ENCODE data around the gene C2orf49.
A peak's percentile ranks its signal among the peaks of the same experiment; 100 is the strongest.
"Not testable (repeated sequence)": the region's sequence is repeated elsewhere in the genome, so short reads cannot be mapped to it uniquely, and the experiment has no call there.

The C2orf49 gene

DNA sequence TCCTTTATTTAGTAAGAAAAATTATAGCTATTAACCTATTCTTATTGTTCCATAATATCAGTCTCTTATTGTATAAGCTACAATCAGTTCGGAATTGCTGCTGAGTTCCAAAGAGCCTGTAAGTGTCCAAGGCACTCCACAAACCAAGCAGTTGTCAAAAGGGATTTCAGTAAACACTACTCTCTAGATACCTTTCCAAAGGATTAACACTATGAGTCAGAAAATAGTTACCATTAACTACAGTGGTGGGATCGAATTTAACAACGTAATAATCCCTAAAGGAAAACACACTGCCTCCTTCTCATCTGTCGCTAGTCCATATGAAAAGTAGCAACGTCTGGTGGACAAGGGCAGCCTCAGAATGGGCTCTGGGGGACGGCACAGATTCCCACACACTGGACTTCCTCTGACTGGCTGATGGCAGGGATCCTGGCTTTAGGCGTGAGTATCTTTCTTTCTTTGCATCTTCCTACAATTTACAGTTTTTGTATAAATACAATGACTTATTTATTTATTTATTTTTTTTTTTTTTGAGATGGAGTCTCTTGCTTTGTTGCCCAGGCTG, 16.6 kb upstream of the C2orf49 start:
- TF ChIP-seq, protein P1, sequence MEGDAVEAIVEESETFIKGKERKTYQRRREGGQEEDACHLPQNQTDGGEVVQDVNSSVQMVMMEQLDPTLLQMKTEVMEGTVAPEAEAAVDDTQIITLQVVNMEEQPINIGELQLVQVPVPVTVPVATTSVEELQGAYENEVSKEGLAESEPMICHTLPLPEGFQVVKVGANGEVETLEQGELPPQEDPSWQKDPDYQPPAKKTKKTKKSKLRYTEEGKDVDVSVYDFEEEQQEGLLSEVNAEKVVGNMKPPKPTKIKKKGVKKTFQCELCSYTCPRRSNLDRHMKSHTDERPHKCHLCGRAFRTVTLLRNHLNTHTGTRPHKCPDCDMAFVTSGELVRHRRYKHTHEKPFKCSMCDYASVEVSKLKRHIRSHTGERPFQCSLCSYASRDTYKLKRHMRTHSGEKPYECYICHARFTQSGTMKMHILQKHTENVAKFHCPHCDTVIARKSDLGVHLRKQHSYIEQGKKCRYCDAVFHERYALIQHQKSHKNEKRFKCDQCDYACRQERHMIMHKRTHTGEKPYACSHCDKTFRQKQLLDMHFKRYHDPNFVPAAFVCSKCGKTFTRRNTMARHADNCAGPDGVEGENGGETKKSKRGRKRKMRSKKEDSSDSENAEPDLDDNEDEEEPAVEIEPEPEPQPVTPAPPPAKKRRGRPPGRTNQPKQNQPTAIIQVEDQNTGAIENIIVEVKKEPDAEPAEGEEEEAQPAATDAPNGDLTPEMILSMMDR (IDR thresholded peaks at IDR 0.05; ENCODE audit: insufficient read depth, low read depth, low read length, missing control alignments): no peak
- no peak for DNase-seq (ENCODE audit: low read depth)
- H3K4me3 ChIP-seq (ENCODE audit: low read length): no peak overlapping the region

DNA sequence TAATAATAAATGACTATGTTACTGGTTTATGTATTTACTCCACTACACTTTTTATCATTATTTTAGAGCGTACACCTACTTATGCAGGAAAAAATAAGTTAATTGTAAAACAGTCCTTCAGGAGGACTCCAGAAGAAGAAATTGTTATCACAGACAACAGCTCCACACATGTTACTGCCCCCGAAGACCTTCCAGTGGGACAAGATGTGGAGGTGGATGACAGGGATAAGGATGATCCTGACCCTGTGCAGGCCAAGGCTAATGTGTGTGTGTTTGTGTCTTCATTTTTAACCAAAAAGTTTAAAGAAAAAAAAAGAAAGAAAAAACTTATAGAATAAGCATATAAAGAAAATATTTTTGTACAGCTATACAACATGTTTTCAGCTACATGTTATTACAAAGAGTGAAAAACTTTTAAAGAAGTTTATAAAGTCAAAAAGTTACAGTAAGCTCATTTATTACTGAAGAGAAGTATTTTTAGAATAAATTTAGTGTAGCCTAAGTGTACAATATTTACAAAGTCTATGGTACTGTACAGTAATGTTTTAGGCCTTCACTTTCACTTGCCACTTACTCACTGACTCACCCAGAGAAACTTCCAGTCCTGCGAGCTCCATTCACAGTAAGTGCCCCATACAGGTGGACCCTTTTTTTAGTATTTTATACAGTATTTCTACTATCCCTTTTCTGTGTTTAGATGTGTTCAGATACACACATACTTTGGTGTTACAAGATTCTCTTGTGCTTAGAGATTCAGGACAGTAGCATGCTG, 15.3 kb upstream of the C2orf49 start:
- peak; percentile 63 for DNase-seq (ENCODE audit: low read depth)
- TF ChIP-seq, protein P1 (IDR thresholded peaks at IDR 0.05; ENCODE audit: insufficient read depth, low read depth, low read length, missing control alignments): no peak
- no peak overlapping the region for H3K4me3 ChIP-seq (ENCODE audit: low read length)

DNA sequence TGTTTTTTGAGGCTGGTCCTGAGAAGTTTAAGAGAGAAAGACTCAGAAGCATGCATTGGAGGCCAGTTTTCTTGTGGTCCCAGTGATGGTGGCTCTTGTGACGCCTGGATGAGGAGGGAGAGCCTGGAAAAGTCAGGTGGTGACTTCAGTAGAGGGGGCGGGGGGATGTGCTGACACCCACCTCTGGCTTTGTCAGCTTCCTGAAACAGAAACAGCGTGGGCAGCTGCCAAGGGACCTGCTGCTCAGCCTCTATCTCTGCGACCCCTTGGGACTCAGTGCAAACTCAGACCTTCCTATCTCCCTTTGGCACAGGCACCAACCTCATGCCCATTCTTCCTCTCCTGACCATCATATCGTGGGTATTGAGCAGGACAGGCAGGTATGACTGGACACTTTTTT, 14.2 kb upstream of the C2orf49 start:
- no peak for DNase-seq (ENCODE audit: low read depth)
- no peak overlapping the region for H3K4me3 ChIP-seq (ENCODE audit: low read length)
- TF ChIP-seq, protein P1 (IDR thresholded peaks at IDR 0.05; ENCODE audit: insufficient read depth, low read depth, low read length, missing control alignments): no peak

DNA sequence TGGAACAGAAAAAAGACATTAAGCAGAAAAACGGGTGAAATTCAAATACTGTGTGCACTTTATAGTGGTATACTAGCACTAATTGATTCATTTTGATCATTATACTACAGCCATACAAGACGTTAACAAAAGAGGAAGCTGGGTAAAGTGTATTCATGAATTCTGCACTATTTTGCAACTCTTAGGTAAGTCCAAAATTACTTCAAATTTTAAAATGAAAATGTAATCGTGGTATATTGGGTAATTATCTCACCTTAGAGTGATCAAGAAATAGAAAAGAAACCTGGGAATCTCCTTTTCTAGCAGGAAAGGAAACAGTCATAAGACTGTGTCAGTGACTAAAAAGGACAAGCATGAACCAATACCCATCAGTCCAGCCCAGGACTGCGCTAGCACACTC, 13.2 kb upstream of the C2orf49 start:
- TF ChIP-seq, protein P1 (IDR thresholded peaks at IDR 0.05; ENCODE audit: insufficient read depth, low read depth, low read length, missing control alignments): no peak
- H3K4me3 ChIP-seq (ENCODE audit: low read length): no peak overlapping the region
- peak; percentile 47 for DNase-seq (ENCODE audit: low read depth)

DNA sequence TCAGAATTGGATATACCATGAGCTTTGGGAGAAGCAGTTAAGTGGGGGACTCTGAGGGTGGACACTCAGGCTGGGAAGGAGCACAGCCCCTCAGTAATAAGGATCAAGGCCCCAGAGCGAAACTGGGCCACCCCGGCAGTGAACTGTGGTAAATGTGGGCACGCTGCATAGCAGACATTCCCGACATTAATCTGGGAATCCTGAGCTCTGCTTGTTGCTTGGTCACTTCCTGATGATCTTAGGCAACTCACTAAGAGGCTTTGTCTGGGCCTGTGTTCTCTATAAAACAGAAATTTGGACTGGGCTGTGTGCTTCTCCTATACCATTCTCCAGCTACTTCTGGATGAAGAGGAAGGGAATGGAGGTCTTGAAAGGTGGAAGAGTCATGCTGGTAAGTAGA, 12.6 kb upstream of the C2orf49 start:
- TF ChIP-seq, protein P1 (IDR thresholded peaks at IDR 0.05; ENCODE audit: insufficient read depth, low read depth, low read length, missing control alignments): no peak
- peak; percentile 84 for DNase-seq (ENCODE audit: low read depth)
- no peak overlapping the region for H3K4me3 ChIP-seq (ENCODE audit: low read length)

DNA sequence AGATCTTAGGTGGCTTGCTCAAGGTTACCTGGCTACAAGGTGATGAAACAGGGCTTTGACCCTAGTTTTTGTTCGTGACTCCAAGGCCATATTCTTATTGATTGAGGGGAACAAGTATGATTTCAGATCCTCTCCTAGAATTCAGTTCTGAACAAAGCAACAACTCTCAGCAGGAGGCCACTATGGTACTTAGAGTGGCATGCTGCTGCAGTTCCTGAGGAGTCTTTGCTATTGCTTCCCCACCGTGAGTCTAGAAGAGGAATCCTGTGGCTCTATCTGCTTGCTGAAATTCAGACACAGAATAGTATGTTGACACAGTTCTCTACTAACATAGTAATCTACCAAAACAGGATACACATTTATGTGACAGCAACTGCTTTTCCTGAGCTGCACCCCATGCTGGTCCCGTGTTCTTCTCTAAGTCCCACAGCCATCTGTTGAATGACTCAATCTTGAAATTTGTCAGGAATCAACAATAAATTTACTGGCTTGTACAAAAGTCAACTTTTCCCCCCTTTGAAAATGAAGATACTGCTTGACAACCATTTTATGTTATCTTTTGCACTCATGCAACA, 11.9 kb upstream of the C2orf49 start:
- H3K4me3 ChIP-seq (ENCODE audit: low read length): no peak overlapping the region
- TF ChIP-seq, protein P1 (IDR thresholded peaks at IDR 0.05; ENCODE audit: insufficient read depth, low read depth, low read length, missing control alignments): no peak
- DNase-seq (ENCODE audit: low read depth): no peak

DNA sequence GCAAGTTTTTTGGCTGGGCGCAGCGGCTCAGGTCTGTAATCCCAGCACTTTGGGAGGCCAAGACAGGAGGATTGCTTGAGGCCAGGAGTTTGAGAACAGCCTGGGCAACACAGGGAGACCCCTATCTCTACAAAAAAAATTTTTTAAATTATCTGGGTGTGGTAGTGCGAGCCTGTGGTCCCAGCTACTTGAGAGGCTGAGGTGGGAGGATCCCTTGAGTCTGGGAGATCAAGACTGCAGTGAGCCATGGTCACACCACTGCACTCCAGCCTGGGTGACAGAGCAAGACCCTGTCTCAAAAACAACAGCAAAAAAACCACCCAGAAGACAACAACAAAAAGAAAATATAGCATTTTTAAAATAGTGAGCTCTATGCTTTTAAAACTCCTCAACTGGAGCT, 10.1 kb upstream of the C2orf49 start:
- not testable (repeated sequence) for DNase-seq (ENCODE audit: low read depth); H3K4me3 ChIP-seq (ENCODE audit: low read length)

All from epithelial cell of esophagus (primary cell).